Measurements from ENCODE around the gene BNC2. TPM values are rescaled to one million over a fixed set of nuclear protein-coding genes. Genes with fewer than 3 reads are reported as not detected.
A peak's percentile ranks its signal among the peaks of the same experiment; 100 is the strongest.

BNC2 gene
- polyA plus RNA-seq, 1 experiment = 17.5 TPM

DNA sequence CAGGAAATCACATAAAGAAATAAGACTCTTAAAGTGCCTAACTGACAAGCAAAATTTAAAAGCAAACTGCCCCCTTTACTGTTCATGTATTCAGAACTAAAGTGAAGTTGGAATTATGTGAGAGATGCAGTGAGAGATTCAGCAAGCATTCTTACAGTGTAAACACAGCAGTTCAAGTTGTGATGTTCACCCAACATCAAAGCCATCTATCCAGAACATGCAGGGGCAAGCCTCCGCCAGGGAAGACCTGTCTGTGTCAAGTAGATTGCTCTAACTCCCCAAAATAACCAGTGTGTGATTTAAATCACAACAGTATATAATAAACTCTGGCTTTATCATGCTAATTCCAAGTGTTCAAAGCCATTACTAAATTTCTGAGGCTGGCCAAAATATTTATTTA lies 233.3 kb downstream of the BNC2 start:
- ChIA-PET CTCF (interaction anchor here (1.4 kb wide), 1 partner anchor 433 kb away, joined by 6 read pairs; no protein-coding TSS in a partner anchor), POLR2A (no interaction called here)
- no peak for TF ChIP-seq CTCF (IDR thresholded peaks at IDR 0.05; ENCODE audit: insufficient read depth, low read depth, low read length)
- H3K36me3 ChIP-seq (ENCODE audit: control insufficient read depth, insufficient read depth, low read length) = no peaks in the 10 kb centered on the region
- DNase-seq (ENCODE audit: low read depth) = no peak
- H3K27me3 ChIP-seq (ENCODE audit: control insufficient read depth, insufficient read depth, low read length) = no peaks in the 10 kb centered on the region
- H3K4me3 ChIP-seq (ENCODE audit: low read depth, low read length) = no peak overlapping the region

GRCh38 chr9:16633794-16634193 lies 236.7 kb downstream of the BNC2 start:
- POLR2A ChIA-PET = no interaction called here
- CTCF ChIA-PET = no interaction called here

DNA sequence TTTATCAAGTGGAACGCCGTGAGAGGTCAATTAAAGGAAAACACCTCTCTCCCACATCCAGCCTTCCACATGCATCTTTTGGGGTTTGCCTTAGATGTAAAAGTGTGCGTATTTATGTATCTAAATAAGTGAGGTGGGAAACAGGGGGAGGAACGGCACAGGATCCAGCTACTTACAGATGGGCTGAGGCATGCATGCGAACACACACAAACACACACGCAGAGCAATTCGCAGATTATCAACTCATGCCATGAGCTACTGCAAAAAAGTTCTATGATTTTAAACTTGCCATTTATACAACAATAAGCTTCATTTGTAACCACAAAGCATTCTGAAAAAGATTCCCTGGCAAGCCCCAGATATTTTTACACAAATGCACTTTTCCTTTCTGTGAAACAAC lies 242.1 kb downstream of the BNC2 start:
- no peaks in the 10 kb centered on the region for H3K36me3 ChIP-seq (ENCODE audit: control insufficient read depth, insufficient read depth, low read length)
- no peaks in the 10 kb centered on the region for H3K27me3 ChIP-seq (ENCODE audit: control insufficient read depth, insufficient read depth, low read length)
- no peak for TF ChIP-seq CTCF (IDR thresholded peaks at IDR 0.05; ENCODE audit: insufficient read depth, low read depth, low read length)
- no peak overlapping the region for H3K4me3 ChIP-seq (ENCODE audit: low read depth, low read length)
- CTCF ChIA-PET = interaction anchor here (1.0 to 1.8 kb wide), 3 partner anchors 13 to 46 kb away, joined by 3 to 8 read pairs (median 4); no protein-coding TSS in a partner anchor
- POLR2A ChIA-PET = no interaction called here
- no peak for DNase-seq (ENCODE audit: low read depth)

More at GRCh38 chr9:16633794-16634193, 236.7 kb downstream of the BNC2 start:
- Histone ChIP-seq H3K4me3 (ENCODE audit: low read depth, low read length) (no peak overlapping the region), H3K36me3 (ENCODE audit: control insufficient read depth, insufficient read depth, low read length) (no peaks in the 10 kb centered on the region), H3K27me3 (ENCODE audit: control insufficient read depth, insufficient read depth, low read length) (no peaks in the 10 kb centered on the region)
- no peak for DNase-seq (ENCODE audit: low read depth)
- no peak for TF ChIP-seq CTCF (IDR thresholded peaks at IDR 0.05; ENCODE audit: insufficient read depth, low read depth, low read length)

DNA sequence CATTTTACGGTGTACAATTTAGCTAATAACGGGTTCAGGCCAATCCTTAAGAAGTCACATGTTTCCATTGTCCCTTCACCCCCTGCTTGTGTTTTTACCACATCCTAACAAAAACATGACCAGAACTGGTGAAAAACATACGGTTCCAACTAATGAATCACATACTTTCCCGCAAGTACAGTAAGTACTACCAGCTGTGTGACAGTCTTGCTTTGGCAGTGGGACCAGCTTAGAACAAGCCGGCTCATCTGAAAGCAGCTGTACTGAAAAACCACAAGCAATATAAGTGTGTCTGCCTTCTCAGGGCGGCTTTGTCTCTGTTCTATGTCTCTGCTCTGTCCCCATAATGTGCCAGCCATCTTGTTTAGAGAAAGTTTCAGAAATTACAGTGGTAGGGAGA lies 242.5 kb downstream of the BNC2 start:
- ChIA-PET CTCF (interaction anchor here (1.0 to 1.8 kb wide), 3 partner anchors 12 to 45 kb away, joined by 3 to 8 read pairs (median 4); no protein-coding TSS in a partner anchor), POLR2A (no interaction called here)
- Histone ChIP-seq H3K27me3 (ENCODE audit: control insufficient read depth, insufficient read depth, low read length) (no peaks in the 10 kb centered on the region), H3K4me3 (ENCODE audit: low read depth, low read length) (no peak overlapping the region), H3K36me3 (ENCODE audit: control insufficient read depth, insufficient read depth, low read length) (no peaks in the 10 kb centered on the region)
- no peak for TF ChIP-seq CTCF (IDR thresholded peaks at IDR 0.05; ENCODE audit: insufficient read depth, low read depth, low read length)
- peak; percentile 88 for DNase-seq (ENCODE audit: low read depth)

GRCh38 chr9:16627521-16627920 lies 242.9 kb downstream of the BNC2 start:
- no peaks in the 10 kb centered on the region for H3K27me3 ChIP-seq (ENCODE audit: control insufficient read depth, insufficient read depth, low read length)
- POLR2A ChIA-PET = no interaction called here
- CTCF ChIA-PET = interaction anchor here (1.0 to 1.8 kb wide), 3 partner anchors 12 to 45 kb away, joined by 3 to 8 read pairs (median 4); no protein-coding TSS in a partner anchor
- no peak for DNase-seq (ENCODE audit: low read depth)
- TF ChIP-seq CTCF (IDR thresholded peaks at IDR 0.05; ENCODE audit: insufficient read depth, low read depth, low read length) = no peak
- H3K4me3 ChIP-seq (ENCODE audit: low read depth, low read length) = no peak overlapping the region
- no peaks in the 10 kb centered on the region for H3K36me3 ChIP-seq (ENCODE audit: control insufficient read depth, insufficient read depth, low read length)
